NCI-H748 (cell line): ENCODE measurements around the gene DEGS2.

Source experiments
- DNase-seq: peaks from one replicate; lab custom pipeline; 2025; ENCODE audit not compliant: unreplicated experiment; lab: John Stamatoyannopoulos, UW

Gene DEGS2

DNA sequence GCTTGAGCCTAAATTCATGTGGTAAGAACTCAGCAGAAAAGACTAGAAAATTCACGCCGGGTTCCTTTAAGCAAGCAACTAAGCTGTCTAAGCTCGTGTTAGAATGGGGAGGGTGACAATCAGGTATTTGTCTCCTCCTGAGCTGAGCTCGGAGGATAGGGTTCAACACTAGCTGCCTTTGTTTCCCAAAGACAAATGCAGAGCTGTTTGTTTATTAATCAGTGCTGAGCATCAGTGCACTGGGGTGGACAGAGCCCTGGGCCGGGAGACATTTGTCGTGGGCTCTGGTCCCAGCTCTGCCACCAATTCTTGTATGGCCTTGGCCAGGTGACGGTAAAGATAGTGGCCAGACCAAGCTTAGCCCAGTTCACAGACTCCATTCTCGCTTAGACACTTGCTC lies 43.7 kb downstream of the DEGS2 start:
- DNase-seq, result no peak

- no peak for DNase-seq
Measured at GRCh38 chr14:100115236-100115635, 44.2 kb downstream of the DEGS2 start.

DNA sequence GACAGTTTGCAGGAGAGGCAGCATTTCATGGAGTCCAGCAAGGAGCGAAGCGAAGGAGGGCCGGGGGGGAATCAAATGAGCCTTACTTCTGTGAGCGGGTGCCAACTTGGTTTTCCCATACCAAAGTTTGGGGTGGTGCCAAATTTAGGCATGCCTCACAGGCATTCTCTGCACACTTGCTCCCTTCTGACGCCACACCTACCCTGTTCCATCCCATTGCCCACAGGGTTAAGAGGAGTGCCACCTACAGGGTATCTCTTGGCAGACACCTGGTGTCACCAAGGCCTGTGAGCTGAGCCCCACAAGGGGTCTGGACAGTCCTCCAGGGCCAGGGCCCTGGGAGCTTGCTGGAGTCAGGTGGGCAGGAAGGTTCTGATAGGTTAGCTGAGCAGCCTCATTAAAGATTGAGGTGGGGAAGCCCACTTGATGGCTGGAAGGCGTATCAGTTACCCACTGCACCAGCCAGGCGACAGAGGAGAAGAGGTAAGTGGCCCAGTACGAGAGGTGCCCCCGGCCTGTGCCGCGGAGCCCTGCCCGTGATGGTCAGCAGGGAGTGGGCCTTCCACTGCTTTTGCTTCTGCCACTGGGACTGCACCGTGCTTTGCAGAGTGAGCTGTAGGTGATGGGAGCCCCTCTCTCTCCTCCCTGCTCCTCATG lies 45.2 kb downstream of the DEGS2 start:
- DNase-seq, result no peak

DNA sequence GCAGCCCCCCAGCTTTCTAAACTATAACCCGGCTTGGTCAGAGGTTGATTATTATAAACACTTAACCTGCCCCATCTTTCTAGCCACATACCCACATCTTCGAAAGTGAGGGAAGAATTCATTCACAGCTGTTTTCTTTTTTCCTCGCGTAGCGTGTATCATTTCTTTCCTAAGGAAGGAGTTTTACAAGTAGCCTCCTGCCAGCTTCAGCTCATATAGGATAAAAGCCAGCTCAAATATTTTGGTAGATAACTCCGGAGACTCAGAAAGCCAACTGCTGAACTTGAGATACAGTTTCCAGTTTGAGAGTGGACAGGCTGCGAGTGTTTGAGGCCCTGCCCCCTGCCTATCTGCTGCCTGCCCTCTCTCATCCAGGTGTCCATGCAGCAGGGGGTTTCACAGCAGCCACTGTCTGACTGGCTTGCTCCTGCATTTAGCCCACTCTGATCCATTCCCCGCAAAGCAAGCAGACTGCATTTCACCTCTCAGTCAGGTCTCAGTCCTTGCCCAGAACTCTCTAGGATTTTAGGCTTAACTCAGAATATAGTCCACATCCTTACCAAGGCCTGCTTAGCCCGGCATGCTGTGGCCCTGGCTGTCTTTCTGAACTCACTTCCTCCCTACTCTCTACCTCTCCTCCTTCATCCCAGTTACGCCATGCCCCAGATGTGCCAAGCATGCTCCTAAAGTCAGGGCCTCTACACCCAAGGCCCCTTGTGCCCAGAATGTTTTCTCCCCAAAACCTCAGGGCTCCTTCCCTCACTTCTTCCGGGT lies 47.3 kb downstream of the DEGS2 start:
- no peak for DNase-seq

GRCh38 chr14:100110816-100111215 lies 48.6 kb downstream of the DEGS2 start:
- no peak for DNase-seq

- no peak for DNase-seq
Measured at GRCh38 chr14:100109594-100109955, 49.9 kb downstream of the DEGS2 start.

- DNase-seq, result no peak
Measured at GRCh38 chr14:100108840-100109593, 50.4 kb downstream of the DEGS2 start.

- DNase-seq, result peak; percentile 73
Measured at GRCh38 chr14:100108042-100108825, 51.2 kb downstream of the DEGS2 start.

- no peak for DNase-seq
Measured at GRCh38 chr14:100107236-100107635, 52.2 kb downstream of the DEGS2 start.

GRCh38 chr14:100106250-100107112 lies 53.0 kb downstream of the DEGS2 start:
- no peak for DNase-seq

DNA sequence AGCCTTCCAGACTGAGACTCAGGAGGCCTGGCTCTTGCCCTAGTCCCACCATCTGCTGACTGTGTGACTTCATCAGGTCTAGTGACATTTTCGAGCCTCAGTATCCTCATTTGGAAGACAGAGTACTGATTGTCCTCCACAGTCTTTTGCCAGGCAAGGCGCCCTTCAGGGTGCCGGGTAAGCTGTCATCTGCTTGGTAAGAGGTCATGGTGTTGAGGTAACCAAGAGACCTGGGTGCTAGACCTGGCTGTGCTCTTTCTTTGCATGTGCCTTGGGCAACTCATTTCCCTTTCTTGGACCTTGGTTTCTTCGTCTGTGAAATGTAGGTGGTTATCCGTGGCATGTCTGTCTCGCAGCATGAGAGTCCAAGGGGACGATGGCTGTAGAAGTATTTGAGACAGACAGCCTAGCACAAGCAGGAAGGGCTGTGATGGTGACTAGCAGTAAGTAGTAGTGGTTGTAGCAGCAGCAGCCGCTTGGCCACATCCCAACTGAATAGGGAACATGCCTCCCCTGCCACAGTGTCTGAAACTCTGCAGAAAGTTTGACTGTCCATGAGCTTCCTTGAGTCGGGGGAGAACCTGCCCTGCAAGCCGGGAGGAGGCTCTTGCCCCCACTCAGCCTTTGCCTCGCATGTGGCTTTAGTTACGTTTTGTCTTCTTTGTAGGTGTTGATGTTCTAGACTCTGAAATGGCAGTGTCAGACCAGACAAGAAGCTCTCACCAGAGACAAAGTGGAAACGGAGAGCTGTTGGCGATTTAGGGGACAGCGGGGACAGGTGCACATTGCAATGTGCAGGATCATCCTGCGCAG lies 53.9 kb downstream of the DEGS2 start:
- DNase-seq, result no peak

- DNase-seq, result no peak
Measured at GRCh38 chr14:100104523-100105300, 54.7 kb downstream of the DEGS2 start.

GRCh38 chr14:100104006-100104352 lies 55.5 kb downstream of the DEGS2 start:
- no peak for DNase-seq

GRCh38 chr14:100103250-100104005 lies 56.0 kb downstream of the DEGS2 start:
- DNase-seq, result no peak

- no peak for DNase-seq
Measured at GRCh38 chr14:100102156-100102785, 57.2 kb downstream of the DEGS2 start.

DNA sequence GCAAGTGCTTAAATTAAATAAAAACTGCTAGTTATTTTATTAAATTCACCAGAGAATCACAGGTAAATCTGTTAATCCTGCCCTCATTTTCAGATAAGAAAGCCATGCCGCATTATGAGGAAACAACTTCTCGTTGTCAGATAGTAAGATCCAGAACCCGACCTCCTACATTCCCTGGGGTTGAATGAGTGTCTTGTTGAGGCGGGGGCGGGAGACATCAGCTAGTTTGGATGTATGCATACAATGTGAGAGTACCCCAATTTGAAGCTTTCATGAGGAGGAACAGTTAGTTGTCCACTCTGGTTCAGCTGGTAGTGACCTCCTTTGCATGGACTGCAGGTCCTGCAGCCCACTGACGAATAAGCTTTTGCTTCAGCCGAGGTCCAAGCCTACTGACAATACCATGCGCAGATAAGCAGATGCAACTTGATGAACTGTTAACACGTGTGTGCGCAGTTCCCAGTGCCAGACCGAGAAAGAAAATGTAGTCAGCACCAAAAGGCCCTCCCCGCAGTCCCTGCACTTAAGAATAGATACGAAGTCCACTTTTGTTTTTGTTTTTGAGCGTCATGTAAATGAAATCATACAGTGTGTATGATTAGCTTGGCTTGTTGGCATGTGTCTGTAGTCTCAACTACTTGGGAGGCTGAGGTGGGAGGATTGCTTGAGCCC lies 59.3 kb downstream of the DEGS2 start:
- no peak for DNase-seq

GRCh38 chr14:100098171-100098570 lies 61.3 kb downstream of the DEGS2 start:
- no peak for DNase-seq
